Karpas-422 (cell line): ENCODE results near the gene FAM180A. TPM values are rescaled to one million over a fixed set of nuclear protein-coding genes. Genes with fewer than 3 reads are reported as not detected.
"Not testable (repeated sequence)": the region's sequence is repeated elsewhere in the genome, so short reads cannot be mapped to it uniquely, and the experiment has no call there.

Experiments
- DNase-seq: peaks from one replicate; pipeline ENCODE4 v3.0.0-alpha.2; 2015
- H2AFZ ChIP-seq: fragments of 200-600 bp; sonication (generic); 2 replicates; pipeline ENCODE4 v1.6.1; 2014; ENCODE audit warnings: antibody characterized with exemption, low read length, mixed read lengths
- H3K27ac ChIP-seq: fragments of 200-600 bp; sonication (generic); 2 replicates; pipeline ENCODE4 v1.5.1; 2014; ENCODE audit warnings: mild to moderate bottlenecking, low read length, moderate library complexity
- H3K27me3 ChIP-seq: fragments of 200-600 bp; sonication (generic); 2 replicates; pipeline ENCODE4 v1.6.1; 2014; ENCODE audit warnings: low read length, mixed read lengths
- H3K36me3 ChIP-seq: fragments of 200-600 bp; sonication (generic); 2 replicates; pipeline ENCODE4 v1.6.1; 2014; ENCODE audit warnings: low read length, mixed read lengths; ENCODE audit not compliant: insufficient read depth
- H3K4me1 ChIP-seq: fragments of 200-600 bp; sonication (generic); 2 replicates; pipeline ENCODE4 v1.6.1; 2014; ENCODE audit warnings: mild to moderate bottlenecking, low read length, mixed read lengths
- H3K4me2 ChIP-seq: fragments of 200-600 bp; sonication (generic); 2 replicates; pipeline ENCODE4 v1.6.1; 2014; ENCODE audit warnings: low read length, low read depth, mild to moderate bottlenecking; ENCODE audit not compliant: poor library complexity, severe bottlenecking
- H3K4me3 ChIP-seq: fragments of 200-600 bp; sonication (generic); 2 replicates; pipeline ENCODE4 v1.5.1; 2014; ENCODE audit warnings: mild to moderate bottlenecking, antibody characterized with exemption, low read length, mixed read lengths
- H3K79me2 ChIP-seq: fragments of 200-600 bp; sonication (generic); 2 replicates; pipeline ENCODE4 v1.6.1; 2014; ENCODE audit warnings: mild to moderate bottlenecking, low read length, mixed read lengths
- H3K9ac ChIP-seq: fragments of 200-600 bp; sonication (generic); 2 replicates; pipeline ENCODE4 v1.6.0; 2014; ENCODE audit warnings: low read length
- H3K9me2 ChIP-seq: fragments of 200-600 bp; sonication (generic), shearing (Covaris generic); replicated peaks from 2 replicates; pipeline ENCODE4 v1.6.0; 2014; ENCODE audit warnings: mild to moderate bottlenecking, low read length, moderate library complexity; ENCODE audit not compliant: insufficient read depth
- H3K9me3 ChIP-seq: fragments of 300-700, 200-600 bp; sonication (generic); 2 replicates; pipeline ENCODE4 v1.6.1; 2014; ENCODE audit warnings: low read length, mixed read lengths
- H4K20me1 ChIP-seq: fragments of 200-600 bp; sonication (generic); 2 replicates; pipeline ENCODE4 v1.6.1; 2014; ENCODE audit warnings: mild to moderate bottlenecking, antibody characterized with exemption, low read length, low read depth; ENCODE audit not compliant: insufficient read depth
- total RNA-seq: library from RNA; depleted of rRNA; stranded (reverse); fragments of >200 nt; shearing (Covaris generic); gene quantifications from 2 replicates; pipeline ENCODE4 v1.2.3, GENCODE V29; 2014; ENCODE audit warnings: low replicate concordance

Gene FAM180A
- total RNA-seq, 1 experiment from 2014 or later, result not detected

- not testable (repeated sequence) for H3K79me2 ChIP-seq, H3K4me3 ChIP-seq, H3K9me3 ChIP-seq, H3K27me3 ChIP-seq, H3K36me3 ChIP-seq, H3K4me2 ChIP-seq, H3K27ac ChIP-seq, H3K9ac ChIP-seq, H4K20me1 ChIP-seq, H2AFZ ChIP-seq, DNase-seq, H3K4me1 ChIP-seq, H3K9me2 ChIP-seq
Observed at GRCh38 chr7:135775915-135776314, 27.3 kb upstream of the FAM180A start.

- H3K9me3 ChIP-seq, result no peaks in the 10 kb centered on the region
- H3K36me3 ChIP-seq, result no peaks in the 10 kb centered on the region
- no peaks in the 10 kb centered on the region for H3K79me2 ChIP-seq
- H3K4me2 ChIP-seq, result no peak overlapping the region
- H3K9ac ChIP-seq, result no peak overlapping the region
- no peak overlapping the region for H3K4me3 ChIP-seq
- no peaks in the 10 kb centered on the region for H3K4me1 ChIP-seq
- no peak overlapping the region for H2AFZ ChIP-seq
- no peak overlapping the region for H3K27ac ChIP-seq
- H4K20me1 ChIP-seq, result no peaks in the 10 kb centered on the region
- H3K9me2 ChIP-seq, result no peaks in the 10 kb centered on the region
- DNase-seq, result no peak
- no peaks in the 10 kb centered on the region for H3K27me3 ChIP-seq
Observed at GRCh38 chr7:135775230-135775629, 26.6 kb upstream of the FAM180A start.

GRCh38 chr7:135774284-135774683 lies 25.7 kb upstream of the FAM180A start:
- H3K36me3 ChIP-seq, result no peaks in the 10 kb centered on the region
- no peaks in the 10 kb centered on the region for H3K79me2 ChIP-seq
- H3K27ac ChIP-seq, result no peak overlapping the region
- no peaks in the 10 kb centered on the region for H4K20me1 ChIP-seq
- H3K9ac ChIP-seq, result no peak overlapping the region
- H3K27me3 ChIP-seq, result no peaks in the 10 kb centered on the region
- no peaks in the 10 kb centered on the region for H3K9me3 ChIP-seq
- no peak overlapping the region for H3K4me2 ChIP-seq
- H3K4me1 ChIP-seq, result no peaks in the 10 kb centered on the region
- DNase-seq, result no peak
- no peaks in the 10 kb centered on the region for H3K9me2 ChIP-seq
- H2AFZ ChIP-seq, result no peak overlapping the region
- H3K4me3 ChIP-seq, result no peak overlapping the region

GRCh38 chr7:135773464-135773863 lies 24.9 kb upstream of the FAM180A start:
- Histone ChIP-seq H3K27ac (no peak overlapping the region), H3K9ac (no peak overlapping the region), H3K9me3 (no peaks in the 10 kb centered on the region), H3K36me3 (no peaks in the 10 kb centered on the region), H3K4me3 (no peak overlapping the region), H4K20me1 (no peaks in the 10 kb centered on the region), H3K4me2 (no peak overlapping the region), H3K79me2 (no peaks in the 10 kb centered on the region), H3K4me1 (no peaks in the 10 kb centered on the region), H3K27me3 (no peaks in the 10 kb centered on the region), H2AFZ (no peak overlapping the region), H3K9me2 (no peaks in the 10 kb centered on the region)
- DNase-seq, result no peak

- DNase-seq, result no peak
- Histone ChIP-seq H3K27ac (no peak overlapping the region), H3K79me2 (no peaks in the 10 kb centered on the region), H3K4me1 (no peaks in the 10 kb centered on the region), H3K9ac (no peak overlapping the region), H3K36me3 (no peaks in the 10 kb centered on the region), H3K27me3 (no peaks in the 10 kb centered on the region), H3K4me2 (no peak overlapping the region), H3K9me3 (no peaks in the 10 kb centered on the region), H4K20me1 (no peaks in the 10 kb centered on the region), H3K9me2 (no peaks in the 10 kb centered on the region), H2AFZ (no peak overlapping the region), H3K4me3 (no peak overlapping the region)
Observed at GRCh38 chr7:135772639-135773222, 24.1 kb upstream of the FAM180A start.

- H3K4me2 ChIP-seq, result no peak overlapping the region
- H3K9me2 ChIP-seq, result no peaks in the 10 kb centered on the region
- DNase-seq, result no peak
- H3K27me3 ChIP-seq, result no peaks in the 10 kb centered on the region
- H3K27ac ChIP-seq, result no peak overlapping the region
- H3K4me1 ChIP-seq, result no peaks in the 10 kb centered on the region
- H3K36me3 ChIP-seq, result no peaks in the 10 kb centered on the region
- H4K20me1 ChIP-seq, result no peaks in the 10 kb centered on the region
- H3K9me3 ChIP-seq, result no peaks in the 10 kb centered on the region
- no peak overlapping the region for H3K4me3 ChIP-seq
- H3K79me2 ChIP-seq, result no peaks in the 10 kb centered on the region
- H2AFZ ChIP-seq, result no peak overlapping the region; the same call in 1 of the 2 replicates
- no peak overlapping the region for H3K9ac ChIP-seq
Observed at GRCh38 chr7:135771961-135772638, 23.5 kb upstream of the FAM180A start.

- Histone ChIP-seq H3K4me2 (no peak overlapping the region), H3K4me3 (no peak overlapping the region), H3K27ac (no peak overlapping the region), H2AFZ (no peak overlapping the region), H3K36me3 (no peaks in the 10 kb centered on the region), H3K9ac (no peak overlapping the region), H3K9me3 (no peaks in the 10 kb centered on the region), H3K9me2 (no peaks in the 10 kb centered on the region), H3K27me3 (no peaks in the 10 kb centered on the region), H3K4me1 (no peaks in the 10 kb centered on the region), H3K79me2 (no peaks in the 10 kb centered on the region), H4K20me1 (no peaks in the 10 kb centered on the region)
- DNase-seq, result no peak
Observed at GRCh38 chr7:135771051-135771450, 22.4 kb upstream of the FAM180A start.

GRCh38 chr7:135770139-135770710 lies 21.6 kb upstream of the FAM180A start:
- no peak overlapping the region for H3K9ac ChIP-seq
- no peaks in the 10 kb centered on the region for H3K9me2 ChIP-seq
- no peaks in the 10 kb centered on the region for H3K36me3 ChIP-seq
- H3K4me3 ChIP-seq, result no peak overlapping the region
- H3K79me2 ChIP-seq, result no peaks in the 10 kb centered on the region
- H3K4me1 ChIP-seq, result no peaks in the 10 kb centered on the region
- DNase-seq, result no peak
- no peak overlapping the region for H2AFZ ChIP-seq
- H4K20me1 ChIP-seq, result no peaks in the 10 kb centered on the region
- no peaks in the 10 kb centered on the region for H3K9me3 ChIP-seq
- H3K27me3 ChIP-seq, result no peaks in the 10 kb centered on the region
- H3K27ac ChIP-seq, result no peak overlapping the region
- no peak overlapping the region for H3K4me2 ChIP-seq
